Endometrium (tissue), 2 donors: ENCODE results near the gene HMHB1.

Experiments
- FAIRE-seq: peaks from 2 replicates; lab custom pipeline; 2012; peaks lifted over from hg19 to GRCh38; lab: Jason Lieb, UNC
- donor health status: control.
- donor health status: control.

HMHB1 gene

GRCh38 chr5:143812085-143812705 lies at the start of gene HMHB1:
TSS of gene HMHB1 (plus strand) at chr5:143812161.
- no peak for FAIRE-seq

GRCh38 chr5:143762636-143763220 lies 49.2 kb upstream of the HMHB1 start:
- FAIRE-seq: no peak

GRCh38 chr5:143767162-143767561 lies 44.8 kb upstream of the HMHB1 start:
- FAIRE-seq: no peak

- FAIRE-seq: no peak
Measured at GRCh38 chr5:143769026-143769786, 42.8 kb upstream of the HMHB1 start.

- FAIRE-seq: no peak
Measured at GRCh38 chr5:143770450-143770849, 41.5 kb upstream of the HMHB1 start.

- FAIRE-seq: no peak
Measured at GRCh38 chr5:143771189-143771588, 40.8 kb upstream of the HMHB1 start.

- no peak for FAIRE-seq
Measured at GRCh38 chr5:143771602-143772001, 40.4 kb upstream of the HMHB1 start.

- no peak for FAIRE-seq
Measured at GRCh38 chr5:143772621-143773020, 39.3 kb upstream of the HMHB1 start.

- no peak for FAIRE-seq
Measured at GRCh38 chr5:143775258-143775657, 36.7 kb upstream of the HMHB1 start.

GRCh38 chr5:143776951-143777350 lies 35.0 kb upstream of the HMHB1 start:
- no peak for FAIRE-seq

GRCh38 chr5:143779506-143779905 lies 32.5 kb upstream of the HMHB1 start:
- no peak for FAIRE-seq

GRCh38 chr5:143781993-143782520 lies 29.9 kb upstream of the HMHB1 start:
- no peak for FAIRE-seq

GRCh38 chr5:143782588-143783386 lies 29.2 kb upstream of the HMHB1 start:
- FAIRE-seq: no peak

GRCh38 chr5:143788401-143788800 lies 23.6 kb upstream of the HMHB1 start:
- no peak for FAIRE-seq

GRCh38 chr5:143790457-143791112 lies 21.4 kb upstream of the HMHB1 start:
- no peak for FAIRE-seq

- no peak for FAIRE-seq
Measured at GRCh38 chr5:143791848-143792731, 19.9 kb upstream of the HMHB1 start.

- no peak for FAIRE-seq
Measured at GRCh38 chr5:143793249-143793648, 18.7 kb upstream of the HMHB1 start.

- FAIRE-seq: no peak
Measured at GRCh38 chr5:143796125-143796524, 15.8 kb upstream of the HMHB1 start.

GRCh38 chr5:143796753-143797152 lies 15.2 kb upstream of the HMHB1 start:
- no peak for FAIRE-seq

GRCh38 chr5:143800715-143801114 lies 11.2 kb upstream of the HMHB1 start:
- no peak for FAIRE-seq
